T-helper 2 cell treated with Interferon-gamma antibody and Interleukin-4, amounts not matched to agents 100 ng/mL and 5 ng/mL, for 36 hours (primary cell): ENCODE data around the gene ZC3H8. TPM values are rescaled to one million over a fixed set of nuclear protein-coding genes. Genes with fewer than 3 reads are reported as not detected.

Source experiments
- intact Hi-C: fragments of 100-400 bp; cut with micrococcal nuclease; formaldehyde crosslinking; loops from one replicate; pipeline ENCODE4 v1.15.1; 2023
- total RNA-seq: library from RNA; stranded (reverse); gene quantifications from 2 replicates; pipeline ENCODE4 v1.2.3, GENCODE V29; 2022

Gene ZC3H8
- total RNA-seq, 1 donor from 2014 or later, result 25.7 TPM

DNA sequence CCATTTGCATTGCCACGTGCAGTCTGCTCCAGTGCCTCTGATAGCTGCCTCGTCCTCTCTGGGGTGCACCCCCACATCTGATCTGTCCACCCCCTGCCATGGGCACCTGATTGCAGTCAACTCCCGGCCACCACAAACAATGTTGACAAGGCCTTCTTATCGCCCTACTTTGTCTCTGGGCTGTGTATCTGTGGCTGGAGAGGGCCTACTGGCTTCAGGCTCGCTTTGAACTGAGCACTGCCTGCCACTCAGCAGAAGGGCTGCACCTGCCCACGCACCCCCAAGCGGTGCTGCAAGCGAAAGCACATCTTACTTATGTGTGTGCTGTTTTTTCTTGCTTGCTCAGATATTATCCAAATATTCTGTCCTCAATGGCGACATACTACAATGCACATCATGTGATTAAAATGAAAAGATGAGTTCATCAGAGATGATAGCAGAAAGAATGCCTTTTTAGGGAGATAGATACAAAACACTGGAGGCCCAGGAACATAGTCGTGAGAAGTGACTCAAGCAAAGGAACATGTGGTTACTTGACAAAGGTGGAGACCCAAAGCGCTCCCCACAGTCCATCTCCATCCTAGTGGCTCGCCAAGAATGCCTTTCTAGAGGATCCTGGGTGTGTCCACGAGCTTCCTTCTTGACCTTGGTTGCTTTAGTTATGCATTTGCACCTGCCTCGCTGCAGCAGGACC is 87.9 kb downstream of the ZC3H8 start:
- intact Hi-C loops, result no loop called here

- intact Hi-C loops, result no loop called here
These were observed 89.5 kb downstream of the ZC3H8 start for GRCh38 chr2:112165296-112165695.

- intact Hi-C loops, result no loop called here
These were observed 90.0 kb downstream of the ZC3H8 start for GRCh38 chr2:112164876-112165275.

DNA sequence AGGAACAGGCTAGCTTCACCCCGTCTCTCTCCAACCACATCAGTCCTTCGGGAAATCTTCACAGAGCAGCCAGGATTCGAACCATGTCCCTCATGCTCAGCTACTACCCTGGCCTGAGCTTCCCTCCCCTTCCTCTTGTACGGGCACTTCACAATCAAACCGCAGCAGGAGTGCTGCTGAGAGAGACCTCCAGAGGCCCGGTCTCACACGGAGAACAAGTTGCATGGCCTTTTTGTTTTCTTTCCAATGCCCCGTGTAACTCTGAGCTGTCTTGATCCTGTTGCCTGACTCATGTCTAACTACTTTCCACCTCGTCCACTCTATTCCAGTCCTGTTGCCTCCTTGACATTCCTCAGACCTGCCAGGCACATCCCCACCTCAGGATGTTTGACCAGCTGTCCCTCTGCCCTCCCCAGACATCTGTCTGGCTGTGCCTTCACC is 91.3 kb downstream of the ZC3H8 start:
- intact Hi-C loops, result no loop called here

DNA sequence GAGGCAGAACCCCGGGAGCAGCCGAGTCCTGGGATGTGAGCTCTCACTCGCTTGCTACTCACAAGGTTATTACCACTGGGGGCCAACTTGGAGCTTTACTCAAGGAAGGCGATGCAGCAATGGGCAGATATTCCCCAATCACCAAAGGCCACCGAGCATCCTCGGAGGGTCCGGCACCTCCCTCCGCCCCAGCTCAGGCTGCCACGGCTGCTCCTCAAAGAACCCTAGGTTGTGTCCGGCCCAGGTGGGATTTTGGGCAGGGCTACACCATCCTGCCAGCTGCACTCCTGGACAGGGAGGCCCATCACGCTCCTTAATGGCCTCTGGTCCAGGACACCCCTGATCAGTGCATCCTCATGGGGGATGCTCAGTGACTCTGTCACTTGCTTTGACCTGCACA is 91.9 kb downstream of the ZC3H8 start:
- intact Hi-C loops, result no loop called here

GRCh38 chr2:112162341-112162740 is 92.5 kb downstream of the ZC3H8 start:
- intact Hi-C loops, result no loop called here

Other genes with a start within 250 kb of the ZC3H8 start
- 17.5 and 18.3 TPM in 2 replicates for gene TMEM87B, start 199.8 kb downstream of the ZC3H8 start, total RNA-seq
- gene FBLN7, start 116.7 kb downstream of the ZC3H8 start, total RNA-seq, result 8.2 and 9.0 TPM in 2 replicates
- gene ZC3H6, start 20.6 kb upstream of the ZC3H8 start, total RNA-seq, result 8.6 and 9.2 TPM in 2 replicates
- gene RGPD8, start 178.6 kb upstream of the ZC3H8 start, total RNA-seq, result 7.4 and 7.9 TPM in 2 replicates
- gene TTL, start 227.1 kb upstream of the ZC3H8 start, total RNA-seq, result 40.7 and 42.3 TPM in 2 replicates